GM20000 (cell line): ENCODE results near the gene GTF2H1.
"Not testable (repeated sequence)": the region's sequence is repeated elsewhere in the genome, so short reads cannot be mapped to it uniquely, and the experiment has no call there.

Experiments
- DNase-seq: peaks from one replicate; pipeline ENCODE4 v3.0.0; 2012; ENCODE audit warnings: low spot score
- CTCF ChIP-seq: IDR thresholded peaks from 2 replicates; pipeline ENCODE4 v1.5.1; 2012; ENCODE audit warnings: mild to moderate bottlenecking, control low read depth; ENCODE audit errors: extremely low read depth, missing control alignments

GTF2H1 gene

GRCh38 chr11:18393581-18394274 lies 71.4 kb downstream of the GTF2H1 start:
- DNase-seq, result peak; percentile 22
- TF ChIP-seq CTCF, result no peak

GRCh38 chr11:18394275-18394927 lies 72.0 kb downstream of the GTF2H1 start, which contains the start of gene LDHA:
TSS of gene LDHA (plus strand) at chr11:18394563. CDS start at chr11:18396843, 2,280 bp downstream.
- peak; percentile 93 for DNase-seq
- no peak for TF ChIP-seq CTCF

GRCh38 chr11:18394928-18395734 lies 72.8 kb downstream of the GTF2H1 start:
- TF ChIP-seq CTCF, result no peak
- no peak for DNase-seq

- DNase-seq, result peak; percentile 94
Observed at GRCh38 chr11:18395735-18396504, 73.6 kb downstream of the GTF2H1 start.

GRCh38 chr11:18397921-18398320 lies 75.6 kb downstream of the GTF2H1 start:
- no peak for DNase-seq
- TF ChIP-seq CTCF, result no peak

More at GRCh38 chr11:18395735-18396504, 73.6 kb downstream of the GTF2H1 start:
- TF ChIP-seq CTCF, result no peak

- DNase-seq, result not testable (repeated sequence)
Observed at GRCh38 chr11:18401077-18401476, 78.7 kb downstream of the GTF2H1 start.

- no peak for TF ChIP-seq CTCF
- no peak for DNase-seq
Observed at GRCh38 chr11:18404062-18404461, 81.7 kb downstream of the GTF2H1 start.

GRCh38 chr11:18407400-18407799 lies 85.0 kb downstream of the GTF2H1 start:
- DNase-seq, result not testable (repeated sequence)
